PC-9 (cell line): ENCODE measurements around the gene SIRT2. TPM values are rescaled to one million over a fixed set of nuclear protein-coding genes. Genes with fewer than 3 reads are reported as not detected.

ENCODE experiments used
- BruUV-seq: library from RNA; stranded (reverse); fragments of 400-500 nt; replicated peaks from 2 replicates; lab custom pipeline; 2021; lab: Mats Ljungman, UMichigan
- CTCF ChIA-PET: fragments of 300-600 bp; sonication (Branson Sonifier 250); formaldehyde crosslinking; loops from one replicate; lab custom pipeline; 2022; ENCODE audit warnings: antibody characterized with exemption; lab: Charles Lee
- POLR2A ChIA-PET: fragments of 300-600 bp; sonication (Branson Sonifier 250); formaldehyde crosslinking; loops from one replicate; lab custom pipeline; 2022; ENCODE audit warnings: antibody characterized with exemption; ENCODE audit not compliant: unreplicated experiment; lab: Charles Lee
- DNase-seq, 2 experiments: peaks; one replicate each; pipeline versions ENCODE4 v3.0.0 to v3.0.0-alpha.2; 2015 to 2022; ENCODE audit warnings: mixed read lengths in 1 of 2
- H2AFZ ChIP-seq: fragments of 200-600 bp; sonication (generic); 2 replicates; pipeline ENCODE4 v1.8.1; 2017; ENCODE audit warnings: antibody characterized with exemption
- H3F3A ChIP-seq: fragments of 200-600 bp; sonication (generic); 2 replicates; pipeline ENCODE4 v1.8.1; 2017; ENCODE audit warnings: antibody characterized with exemption, mild to moderate bottlenecking, low read depth; ENCODE audit not compliant: insufficient read depth
- H3K27ac ChIP-seq: fragments of 200-600 bp; sonication (generic); 2 replicates; pipeline ENCODE4 v1.6.1; 2016; ENCODE audit warnings: mixed run types
- H3K27me3 ChIP-seq: fragments of 200-600 bp; sonication (generic); 2 replicates; pipeline ENCODE4 v1.6.1; 2016; ENCODE audit warnings: low read depth, mixed run types; ENCODE audit not compliant: insufficient read depth
- H3K36me3 ChIP-seq: fragments of 200-600 bp; sonication (generic); 2 replicates; pipeline ENCODE4 v1.6.1; 2016; ENCODE audit warnings: low read depth, mixed run types
- H3K4me1 ChIP-seq: fragments of 200-600 bp; sonication (generic); replicated peaks from 2 replicates; pipeline ENCODE4 v1.6.1; 2016; ENCODE audit warnings: mixed run types; ENCODE audit not compliant: insufficient read depth
- H3K4me2 ChIP-seq: fragments of 200-600 bp; sonication (generic); 2 replicates; pipeline ENCODE4 v1.6.1; 2017; ENCODE audit warnings: mixed run types
- H3K4me3 ChIP-seq: fragments of 200-600 bp; sonication (generic); 2 replicates; pipeline ENCODE4 v1.6.1; 2016; ENCODE audit warnings: mixed run types
- H3K79me2 ChIP-seq: fragments of 200-600 bp; sonication (generic); 2 replicates; pipeline ENCODE4 v1.6.1; 2017; ENCODE audit warnings: low read depth, mixed run types
- H3K9me2 ChIP-seq: fragments of 200-600 bp; sonication (generic); 2 replicates; pipeline ENCODE4 v1.8.1; 2017; ENCODE audit warnings: mild to moderate bottlenecking; ENCODE audit not compliant: insufficient read depth
- H3K9me3 ChIP-seq: fragments of 200-600 bp; sonication (generic); 2 replicates; pipeline ENCODE4 v1.8.1; 2016; ENCODE audit warnings: low read depth; ENCODE audit not compliant: insufficient read depth
- H4K20me1 ChIP-seq: fragments of 200-600 bp; sonication (generic); 2 replicates; pipeline ENCODE4 v1.8.1; 2017; ENCODE audit not compliant: insufficient read depth
- EZH2 ChIP-seq: fragments of 200-600 bp; sonication (generic); IDR thresholded peaks from 2 replicates; pipeline ENCODE4 v1.8.0; 2017; ENCODE audit warnings: antibody characterized with exemption, low read depth
- intact Hi-C: fragments of 100-400 bp; cut with micrococcal nuclease; formaldehyde crosslinking; loops from one replicate; pipeline ENCODE4 v1.10.0; 2022; ENCODE audit not compliant: unreplicated experiment
- total RNA-seq: library from RNA; stranded (reverse); gene quantifications from 2 replicates; pipeline ENCODE4 v1.2.3, GENCODE V29; 2021
- TF ChIP-seq, protein P1 (sequence below): fragments of 200-600 bp; sonication (generic); conservative IDR thresholded peaks from 2 replicates; pipeline ENCODE4 v1.6.1; 2017; ENCODE audit warnings: mixed run types, antibody characterized with exemption, mild to moderate bottlenecking, moderate library complexity

Gene SIRT2
- total RNA-seq, 1 experiment from 2014 or later: 32.9 TPM

DNA sequence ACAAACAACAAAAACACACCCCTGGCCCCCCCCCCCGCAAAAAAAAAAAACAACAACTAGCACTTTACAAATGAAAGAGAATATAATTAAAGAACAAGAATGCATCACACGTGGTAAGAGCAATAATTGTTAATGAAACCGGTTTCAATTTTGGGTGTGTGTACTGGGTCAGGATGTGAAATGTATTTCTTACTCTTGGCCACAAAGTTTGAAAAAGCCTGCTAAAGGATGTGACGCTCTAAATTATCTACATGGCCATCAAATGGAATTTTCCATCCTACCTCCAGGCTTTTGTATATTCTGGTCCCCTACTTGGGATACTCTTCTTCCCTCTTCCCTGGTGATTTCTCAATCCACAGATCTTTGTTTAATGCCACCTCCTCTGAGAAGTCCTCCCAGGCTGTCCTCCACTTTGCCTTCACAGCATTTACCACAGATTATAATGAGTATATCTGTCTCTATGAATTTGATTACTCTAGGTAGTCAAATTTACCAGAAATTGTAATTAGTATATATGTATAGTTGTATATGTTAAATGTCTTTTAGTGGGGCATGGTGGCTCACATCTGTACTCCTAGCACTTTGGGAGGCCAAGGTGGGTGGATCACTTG lies 29.1 kb upstream of the SIRT2 start:
- ChIA-PET POLR2A (no interaction called here), CTCF (interaction anchor here (0.6 to 3.3 kb wide), 4 partner anchors 79 to 525 kb away, joined by 3 to 13 read pairs (median 9); partner anchors contain the start of gene FAM98C)
- DNase-seq: no peak
- Histone ChIP-seq H3K4me1 (peaks cover 17% of the 10 kb centered on the region; the same call in 1 of the 2 replicates), H3K79me2 (peaks cover 57% of the 10 kb centered on the region), H3F3A (no peaks in the 10 kb centered on the region; the same call in 1 of the 2 replicates), H2AFZ (no peak overlapping the region), H3K27ac (no peak overlapping the region), H3K9me3 (no peaks in the 10 kb centered on the region), H4K20me1 (no peaks in the 10 kb centered on the region; the same call in 1 of the 2 replicates), H3K36me3 (no peaks in the 10 kb centered on the region), H3K27me3 (no peaks in the 10 kb centered on the region), H3K4me2 (no peak overlapping the region), H3K9me2 (no peaks in the 10 kb centered on the region), H3K4me3 (no peak overlapping the region)
- TF ChIP-seq, protein P1, sequence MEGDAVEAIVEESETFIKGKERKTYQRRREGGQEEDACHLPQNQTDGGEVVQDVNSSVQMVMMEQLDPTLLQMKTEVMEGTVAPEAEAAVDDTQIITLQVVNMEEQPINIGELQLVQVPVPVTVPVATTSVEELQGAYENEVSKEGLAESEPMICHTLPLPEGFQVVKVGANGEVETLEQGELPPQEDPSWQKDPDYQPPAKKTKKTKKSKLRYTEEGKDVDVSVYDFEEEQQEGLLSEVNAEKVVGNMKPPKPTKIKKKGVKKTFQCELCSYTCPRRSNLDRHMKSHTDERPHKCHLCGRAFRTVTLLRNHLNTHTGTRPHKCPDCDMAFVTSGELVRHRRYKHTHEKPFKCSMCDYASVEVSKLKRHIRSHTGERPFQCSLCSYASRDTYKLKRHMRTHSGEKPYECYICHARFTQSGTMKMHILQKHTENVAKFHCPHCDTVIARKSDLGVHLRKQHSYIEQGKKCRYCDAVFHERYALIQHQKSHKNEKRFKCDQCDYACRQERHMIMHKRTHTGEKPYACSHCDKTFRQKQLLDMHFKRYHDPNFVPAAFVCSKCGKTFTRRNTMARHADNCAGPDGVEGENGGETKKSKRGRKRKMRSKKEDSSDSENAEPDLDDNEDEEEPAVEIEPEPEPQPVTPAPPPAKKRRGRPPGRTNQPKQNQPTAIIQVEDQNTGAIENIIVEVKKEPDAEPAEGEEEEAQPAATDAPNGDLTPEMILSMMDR: no peak
- no peak for TF ChIP-seq EZH2
- no TSS peak for BruUV-seq
- intact Hi-C loops: no loop called here

DNA sequence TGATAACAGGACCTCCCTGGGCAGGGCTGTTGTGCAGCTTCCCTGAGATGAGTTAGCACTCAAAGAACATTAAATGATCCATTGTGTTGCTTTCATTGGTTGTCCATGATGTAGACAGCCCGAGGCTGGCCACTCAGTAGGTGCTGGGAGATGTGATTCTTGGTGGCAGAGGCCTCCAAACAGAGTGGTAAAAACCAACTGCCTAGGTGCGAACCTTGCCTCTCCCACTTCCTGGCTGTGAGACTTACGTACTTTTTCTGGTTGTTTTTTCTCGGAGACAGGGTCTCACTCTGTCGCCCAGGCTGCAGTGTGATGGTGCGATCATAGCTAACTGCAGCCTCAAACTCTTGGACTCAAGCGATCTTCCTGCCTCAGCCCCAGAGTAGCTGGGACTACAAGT lies 25.0 kb upstream of the SIRT2 start:
- 0 out of 2 replicates have a peak, but pooled peaks cover 2% of the 10 kb centered on the region for H3K4me1 ChIP-seq
- no peak overlapping the region for H3K4me2 ChIP-seq
- TF ChIP-seq, protein P1: no peak
- TF ChIP-seq EZH2: no peak
- DNase-seq: no peak
- no peak overlapping the region for H3K27ac ChIP-seq
- H4K20me1 ChIP-seq: no peaks in the 10 kb centered on the region; the same call in 1 of the 2 replicates
- intact Hi-C loops: no loop called here
- H3K9me2 ChIP-seq: no peaks in the 10 kb centered on the region
- peaks cover under 1% of the 10 kb centered on the region; the same call in 1 of the 2 replicates for H3F3A ChIP-seq
- no TSS peak for BruUV-seq
- H3K79me2 ChIP-seq: peaks cover 23% of the 10 kb centered on the region
- H3K27me3 ChIP-seq: no peaks in the 10 kb centered on the region
- no peaks in the 10 kb centered on the region for H3K9me3 ChIP-seq
- no peak overlapping the region for H3K4me3 ChIP-seq
- no peaks in the 10 kb centered on the region for H3K36me3 ChIP-seq
- POLR2A ChIA-PET: no interaction called here
- CTCF ChIA-PET: interaction anchor here (0.5 to 0.6 kb wide), 2 partner anchors 49 to 305 kb away, joined by 3 to 4 read pairs; partner anchors contain the start of gene EIF3K
- H2AFZ ChIP-seq: no peak overlapping the region

DNA sequence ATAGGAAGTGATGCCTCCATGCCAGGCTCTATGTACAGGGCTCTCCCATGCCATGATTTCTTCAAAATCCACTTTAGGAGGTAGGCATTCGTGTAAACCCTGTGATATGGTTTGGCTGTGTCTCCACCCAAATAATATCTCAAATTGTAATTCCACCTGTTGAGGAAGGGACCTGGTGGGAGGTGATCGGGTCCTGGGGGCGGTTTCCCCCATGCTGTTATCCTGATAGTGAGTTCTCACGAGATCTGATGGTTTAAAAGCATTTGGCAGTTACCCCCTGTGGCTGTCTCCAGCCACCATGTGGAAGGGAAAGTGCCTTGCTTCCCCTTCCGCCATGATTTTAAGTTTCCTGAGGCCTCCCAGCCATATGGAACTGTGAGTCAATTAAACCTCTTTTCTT lies 23.1 kb upstream of the SIRT2 start:
- Histone ChIP-seq H3K4me2 (no peak overlapping the region), H3K79me2 (0 out of 2 replicates have a peak, but pooled peaks cover 5% of the 10 kb centered on the region), H2AFZ (no peak overlapping the region), H3K9me3 (no peaks in the 10 kb centered on the region), H3K27me3 (no peaks in the 10 kb centered on the region), H3K4me3 (no peak overlapping the region), H3K27ac (no peak overlapping the region), H3K4me1 (no peaks in the 10 kb centered on the region), H4K20me1 (no peaks in the 10 kb centered on the region), H3K9me2 (no peaks in the 10 kb centered on the region), H3K36me3 (no peaks in the 10 kb centered on the region), H3F3A (peaks cover 7% of the 10 kb centered on the region; the same call in 1 of the 2 replicates)
- ChIA-PET CTCF (no interaction called here), POLR2A (no interaction called here)
- intact Hi-C loops: no loop called here
- TF ChIP-seq, protein P1: no peak
- TF ChIP-seq EZH2: no peak
- DNase-seq: no peak
- BruUV-seq: no TSS peak
